OCI-LY3 (cell line): ENCODE data around the gene PARVA.
"Not testable (repeated sequence)": the region's sequence is repeated elsewhere in the genome, so short reads cannot be mapped to it uniquely, and the experiment has no call there.

Experiments
- CTCF ChIP-seq: fragments of 200-600, 300-600 bp; sonication (generic); IDR thresholded peaks from 2 replicates; pipeline ENCODE4 v1.5.1; 2014; ENCODE audit warnings: antibody characterized with exemption, low read length, low read depth
- EZH2phosphoT487 ChIP-seq: fragments of 200-600 bp; shearing (Covaris generic); IDR thresholded peaks from 2 replicates; pipeline ENCODE4 v1.6.1; 2018; ENCODE audit warnings: antibody characterized with exemption, mixed run types, low read depth

DNA sequence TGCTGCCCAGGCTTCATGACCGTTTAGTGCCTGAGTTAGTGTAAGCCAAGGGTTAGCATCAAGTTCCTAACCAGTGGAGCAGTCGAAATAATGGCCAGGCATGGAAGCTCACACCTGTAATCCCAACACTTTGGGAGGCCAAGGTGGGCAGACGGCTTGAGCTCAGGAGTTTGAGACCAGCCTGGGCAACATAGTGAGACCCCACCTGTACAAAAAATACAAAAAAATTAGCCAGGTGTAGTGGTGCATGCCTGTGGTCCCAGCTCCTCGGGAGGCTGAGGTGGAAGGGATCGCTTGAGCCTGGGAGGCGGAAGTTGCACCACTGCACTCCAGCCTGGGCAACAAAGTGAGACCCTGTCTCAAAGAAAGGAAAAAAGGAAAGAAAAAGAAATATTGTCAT is 143.2 kb downstream of the PARVA start:
- TF ChIP-seq CTCF, EZH2phosphoT487: not testable (repeated sequence)
